HG02840 (cell line): ENCODE measurements around the gene ZNF844.
"Not testable (repeated sequence)": the region's sequence is repeated elsewhere in the genome, so short reads cannot be mapped to it uniquely, and the experiment has no call there.

Source experiments
- ATAC-seq: cut with Tn5 transposase; IDR thresholded peaks from one replicate; pipeline ENCODE4 v1.9.1; 2021; ENCODE audit warnings: mild to moderate bottlenecking, moderate library complexity, moderate number of reproducible peaks; ENCODE audit not compliant: unreplicated experiment, low FRiP score

Gene ZNF844

DNA sequence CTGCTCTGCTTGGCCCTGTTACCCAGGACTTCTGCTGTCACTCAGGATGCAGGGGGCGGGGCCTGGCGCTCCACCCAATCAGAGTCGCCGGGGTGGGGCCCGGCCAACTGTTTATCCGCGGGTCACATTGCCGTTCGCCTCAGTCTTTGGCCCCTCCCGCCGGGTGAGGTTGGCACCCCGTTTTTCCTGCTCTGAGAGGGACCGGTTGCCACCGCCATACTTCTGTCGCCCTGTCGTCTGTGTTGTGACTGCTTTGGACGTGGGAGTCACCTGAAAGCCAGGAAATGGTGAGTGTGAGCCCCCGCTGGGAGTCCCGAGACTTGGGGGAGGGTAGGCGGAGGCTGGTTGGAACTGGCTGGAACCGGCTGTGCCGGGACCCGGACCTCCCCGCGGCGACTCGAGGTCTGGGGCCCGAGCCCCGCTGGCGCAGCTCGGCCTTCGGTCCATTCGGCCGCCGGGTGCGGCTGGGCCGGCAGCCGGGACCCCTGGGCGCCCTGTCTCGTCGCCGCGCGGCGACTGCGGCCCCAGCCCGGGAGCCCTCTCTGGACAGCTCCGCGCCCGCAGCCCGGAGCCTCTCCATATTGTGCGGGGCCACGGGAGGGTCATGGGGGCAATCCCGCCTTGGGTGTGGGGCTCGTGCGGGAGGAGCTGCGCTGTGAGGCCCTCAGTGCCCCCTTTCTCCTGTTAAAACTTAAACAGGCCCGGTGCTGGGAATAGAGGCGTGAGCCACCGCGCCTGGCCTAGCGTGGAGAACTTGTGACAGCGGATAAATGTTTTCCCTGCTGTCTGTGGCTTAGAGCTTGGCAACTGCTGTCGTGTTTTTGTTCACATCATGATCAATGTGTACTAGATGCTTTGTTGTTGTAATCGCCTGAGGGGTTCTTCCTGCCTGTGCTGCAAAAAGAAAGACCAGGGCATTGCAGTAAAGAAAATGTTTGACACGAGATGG is at the start of gene ZNF844:
TSS of gene ZNF844 (plus strand) at position 142 of the 949 bp plus-strand sequence. CDS start at position 285, 143 bp downstream.
- ATAC-seq = peak; percentile 70

DNA sequence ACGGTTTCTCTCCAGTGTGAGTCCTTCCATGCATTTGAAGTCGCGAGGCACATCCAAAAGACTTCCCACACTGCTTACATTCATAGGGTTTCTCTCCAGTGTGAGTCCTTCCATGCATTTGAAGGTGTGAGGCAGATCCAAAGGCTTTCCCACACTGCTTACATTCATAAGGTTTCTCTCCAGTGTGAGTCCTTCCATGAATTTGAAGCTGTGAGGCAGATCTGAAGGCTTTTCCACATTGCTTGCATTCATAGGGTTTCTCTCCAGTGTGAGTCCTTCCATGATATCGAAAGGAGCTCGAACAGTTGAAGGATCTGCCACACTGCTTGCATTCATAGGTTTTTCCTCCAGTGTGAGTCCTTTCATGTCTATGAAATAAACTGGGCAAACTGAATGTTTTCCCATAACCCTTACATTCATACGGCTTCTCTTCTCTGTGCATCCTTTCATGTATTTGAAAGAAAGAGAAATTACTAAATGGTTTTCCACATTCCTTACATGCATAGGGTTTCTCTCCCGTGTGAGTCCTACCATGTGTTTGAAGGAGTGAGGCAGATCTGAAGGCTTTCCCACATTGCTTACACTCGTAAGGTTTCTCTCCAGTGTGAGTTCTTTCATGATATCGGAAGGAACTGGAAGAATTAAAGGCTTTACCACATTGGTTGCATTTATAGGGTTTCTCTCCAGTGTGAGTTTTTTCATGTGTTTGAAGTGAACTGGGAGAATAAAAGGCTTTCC is 49.3 kb upstream of the ZNF844 start:
- no peak for ATAC-seq

DNA sequence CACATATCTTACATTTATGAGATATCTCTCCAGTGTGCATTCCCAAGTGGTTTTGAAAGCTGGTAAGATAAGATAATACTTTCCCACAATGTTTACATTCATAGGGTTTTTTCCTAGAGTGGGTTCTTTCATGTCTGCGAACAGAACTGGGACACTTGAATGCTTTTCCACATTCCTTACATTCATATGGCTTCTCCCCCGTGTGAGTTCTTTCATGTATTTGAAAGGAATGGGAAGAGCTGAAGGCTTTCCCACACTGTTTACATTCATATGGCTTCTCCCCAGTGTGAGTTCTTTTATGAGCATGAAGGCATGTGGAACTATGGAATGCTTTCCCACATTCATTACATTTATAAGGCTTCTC is 48.8 kb upstream of the ZNF844 start:
- no peak for ATAC-seq

DNA sequence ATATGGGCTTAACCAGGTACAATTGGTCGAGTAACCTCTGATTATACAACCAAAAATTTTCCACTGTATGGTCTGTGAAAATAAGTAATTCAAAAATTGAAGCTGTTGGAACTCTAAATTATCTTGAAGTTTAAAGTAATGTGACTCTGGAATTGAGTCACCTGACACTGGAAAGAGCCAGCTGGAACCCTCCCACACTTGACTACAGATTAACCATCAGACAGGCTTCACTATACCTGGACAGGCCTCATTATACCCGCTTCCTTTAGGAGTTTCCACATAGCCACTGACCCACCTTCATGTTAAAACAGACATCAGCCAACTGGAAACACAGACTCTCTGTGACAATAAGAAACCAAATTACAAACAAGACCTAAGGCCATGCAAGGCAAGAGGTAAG is 30.3 kb upstream of the ZNF844 start:
- ATAC-seq = no peak

DNA sequence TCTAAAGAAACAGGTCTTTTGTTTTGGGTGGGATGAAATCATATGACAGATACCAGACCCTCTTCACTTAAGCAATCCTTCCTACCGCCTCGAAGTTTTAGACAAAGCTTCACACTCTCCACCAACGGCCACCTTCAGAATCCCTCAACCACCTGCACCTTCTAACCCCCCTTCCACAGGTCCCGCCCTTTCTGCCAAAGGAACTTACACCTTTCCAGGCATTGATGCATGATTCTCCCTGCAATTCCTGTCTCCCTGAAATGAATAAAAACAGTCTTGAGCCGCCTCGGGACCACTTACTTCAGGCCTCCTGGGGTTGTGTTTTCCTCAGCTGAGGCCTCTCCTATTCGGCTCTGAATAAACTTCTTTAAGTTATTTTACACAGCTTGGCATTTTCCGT is 29.9 kb upstream of the ZNF844 start:
- no peak for ATAC-seq

DNA sequence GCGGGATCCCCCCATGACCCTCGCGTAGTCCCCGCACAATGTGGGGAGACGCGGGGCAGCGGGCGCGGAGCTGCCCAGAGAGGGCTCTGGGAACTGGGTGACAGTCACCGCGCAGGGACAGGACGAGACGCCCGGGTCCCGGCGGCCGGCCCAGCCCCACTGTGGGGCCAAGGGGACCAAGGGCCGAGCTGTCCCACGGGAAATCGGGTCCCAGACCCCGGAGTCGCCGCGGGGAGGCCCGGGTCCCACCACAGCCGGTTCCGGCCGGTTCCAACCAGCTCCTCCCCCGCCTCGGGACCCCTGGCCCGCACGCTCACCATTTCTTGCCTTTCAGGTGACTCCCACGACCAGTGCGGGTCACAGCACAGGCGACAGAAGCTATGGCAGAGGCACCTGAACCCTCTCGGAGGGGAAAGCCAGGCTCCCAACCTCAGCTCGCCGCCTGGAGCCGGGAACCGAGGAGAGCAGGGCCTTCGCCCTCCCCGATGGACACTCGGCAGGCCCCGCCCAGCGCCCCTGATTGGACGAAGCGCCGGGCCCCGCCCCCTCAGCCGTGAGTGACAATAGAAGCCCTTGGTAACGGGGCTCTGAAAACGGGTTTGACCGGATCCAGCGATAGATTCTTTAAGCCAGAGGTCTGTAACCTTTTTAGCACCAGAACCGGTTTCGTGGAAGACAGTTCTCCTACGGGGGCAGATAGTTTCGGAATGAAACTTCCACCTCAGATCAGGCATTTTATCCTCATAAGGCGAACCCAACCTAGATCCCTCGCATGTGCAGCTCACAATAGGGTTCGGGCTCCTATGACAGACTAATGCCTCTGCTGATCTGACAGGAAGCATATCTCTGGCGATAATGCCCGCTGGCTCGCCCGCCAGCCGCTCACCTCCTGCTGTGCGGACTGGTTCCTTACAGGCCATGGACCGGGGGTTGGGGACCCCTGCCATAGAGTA is 29.0 kb upstream of the ZNF844 start, which contains the start of gene ZNF433:
TSS of gene ZNF433 (minus strand) at position 460 of the 953 bp plus-strand sequence. CDS start at position 320, 140 bp downstream.
- ATAC-seq = peak; percentile 81

DNA sequence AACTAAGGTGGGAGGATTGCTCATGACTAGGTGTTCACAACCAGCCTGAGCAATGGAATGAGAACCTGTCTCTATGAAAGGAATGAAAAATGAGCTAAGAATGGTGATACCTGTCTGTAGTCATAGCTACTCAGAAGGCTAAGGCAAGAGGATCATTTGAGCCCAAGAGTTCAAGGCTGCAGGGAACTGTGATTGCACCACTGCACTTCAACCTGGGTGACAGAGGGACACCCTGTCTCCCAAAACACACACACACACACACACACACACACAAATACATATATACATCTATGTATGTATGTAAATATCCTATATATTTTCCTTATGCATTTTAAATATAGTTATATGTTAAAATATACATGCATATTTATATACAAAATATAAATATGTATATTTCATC is 21.6 kb upstream of the ZNF844 start:
- no peak for ATAC-seq

DNA sequence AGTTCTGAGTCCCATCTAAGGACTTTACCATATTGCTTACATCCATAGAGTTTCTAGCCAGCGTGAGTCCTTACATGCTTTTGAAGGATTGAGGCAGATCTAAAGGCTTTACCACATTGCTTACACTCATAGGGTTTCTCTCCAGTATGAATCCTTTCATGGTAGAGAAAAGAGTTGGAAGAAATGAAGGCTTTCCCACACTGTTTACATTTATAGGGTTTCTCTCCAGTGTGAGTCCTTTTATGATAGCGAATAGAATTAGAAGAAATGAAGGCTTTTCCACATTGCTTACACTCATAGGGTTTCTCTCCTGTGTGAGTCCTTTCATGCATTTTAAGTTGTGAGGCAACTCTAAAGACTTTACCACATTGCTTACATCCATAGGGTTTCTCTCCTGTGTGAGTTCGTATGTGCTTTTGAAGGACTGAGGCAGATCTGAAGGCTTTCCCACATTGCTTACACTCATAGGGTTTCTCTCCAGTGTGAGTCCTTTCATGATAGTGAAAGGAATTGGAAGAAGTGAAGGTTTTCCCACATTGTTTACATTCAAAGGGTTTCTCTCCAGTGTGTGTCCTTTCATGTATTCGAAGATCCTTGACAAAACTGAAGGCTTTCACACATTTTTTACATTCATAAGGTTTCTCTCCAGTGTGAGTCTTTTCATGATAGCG is 20.6 kb upstream of the ZNF844 start:
- no peak for ATAC-seq

DNA sequence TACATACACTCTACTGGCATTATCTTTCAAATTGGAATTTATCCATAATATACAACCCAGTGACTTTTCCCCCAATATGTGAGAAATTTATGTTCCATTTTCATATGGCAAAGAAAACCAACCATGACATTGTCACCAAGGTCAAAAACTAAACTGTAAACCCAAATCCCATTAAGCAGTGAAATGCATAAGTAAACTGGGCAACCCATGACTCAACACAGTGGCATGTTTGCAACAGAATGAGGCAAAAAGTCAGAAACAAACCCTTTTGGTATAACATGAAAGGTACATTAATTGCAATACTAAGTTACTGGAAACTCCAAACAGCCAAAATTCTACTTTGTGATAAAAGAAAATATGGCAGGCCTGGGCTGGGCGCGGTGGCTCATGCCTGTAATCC is 16.7 kb upstream of the ZNF844 start:
- no peak for ATAC-seq

DNA sequence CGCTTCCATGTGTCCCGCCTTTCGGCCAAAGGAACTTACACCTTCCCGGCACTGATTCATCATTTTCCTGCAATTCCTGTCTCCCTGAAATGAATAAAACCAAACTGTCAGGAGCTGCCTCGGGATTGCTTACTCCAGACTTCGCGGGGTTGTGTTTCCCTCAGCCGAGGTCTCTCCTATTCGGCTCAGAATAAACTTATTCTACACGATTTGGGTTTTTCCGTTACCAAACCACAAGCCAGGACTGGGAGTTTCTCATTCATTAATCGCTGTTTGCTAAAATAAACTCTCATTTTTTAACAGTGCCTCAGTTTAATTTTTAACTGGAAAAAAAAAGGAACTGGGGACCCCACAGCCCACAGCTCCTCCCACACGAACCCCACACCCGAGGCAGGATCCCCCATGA is 12.4 kb upstream of the ZNF844 start:
- no peak for ATAC-seq

DNA sequence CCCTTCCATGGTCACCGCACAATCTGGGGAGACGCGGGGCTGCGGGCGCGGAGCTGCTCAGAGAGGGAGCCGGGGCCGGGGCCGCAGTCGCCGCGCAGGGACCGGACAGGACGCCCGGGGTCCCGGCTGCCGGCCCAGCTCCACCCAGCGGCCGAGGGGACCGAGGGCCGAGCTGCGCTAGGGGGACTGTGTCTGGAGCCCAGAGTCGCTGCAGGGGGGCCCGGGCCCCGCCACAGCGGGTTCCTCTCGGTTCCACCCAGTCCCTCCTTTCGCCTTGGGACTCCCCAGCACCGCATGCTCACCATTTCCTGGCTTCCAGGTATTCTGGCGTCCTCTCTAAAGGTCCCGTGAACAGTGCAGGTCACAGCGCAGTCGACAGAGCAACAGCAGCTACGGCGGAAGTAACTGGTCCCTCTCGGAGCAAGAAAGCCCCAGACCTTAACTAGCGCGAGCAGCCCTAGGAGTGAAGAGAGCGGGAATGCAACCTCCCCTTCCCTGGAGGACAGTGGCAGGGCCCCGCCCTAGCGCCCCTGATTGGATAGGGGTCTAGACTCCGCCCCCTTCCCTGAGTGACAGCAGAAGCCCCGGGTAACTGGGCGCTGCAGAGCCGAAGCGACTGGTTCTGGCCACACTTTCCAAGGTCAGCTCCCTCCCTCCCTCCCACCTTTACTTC is 11.9 kb upstream of the ZNF844 start, which contains the start of gene ZNF878:
TSS of gene ZNF878 (minus strand) at position 465 of the 673 bp plus-strand sequence. CDS start at position 305, 160 bp downstream.
- no peak for ATAC-seq

DNA sequence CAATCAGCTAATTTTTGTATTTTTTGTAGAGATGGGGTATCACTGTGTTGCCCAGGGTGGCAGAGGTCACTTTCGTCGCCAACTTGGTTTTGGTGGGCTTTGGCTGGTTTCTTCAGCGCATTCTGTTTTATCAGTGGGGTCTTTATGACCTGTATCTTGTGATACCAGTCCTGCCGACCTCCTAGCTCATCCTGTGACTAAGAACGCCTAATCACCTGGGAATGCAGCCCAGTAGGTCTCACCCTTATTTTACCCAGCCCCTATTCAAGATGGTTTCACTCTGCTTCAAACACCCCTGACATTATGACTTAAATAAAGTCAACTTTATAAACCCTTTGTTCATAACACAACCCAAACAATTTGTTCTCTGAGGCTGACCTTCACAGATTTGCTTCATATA is 8.7 kb upstream of the ZNF844 start:
- no peak for ATAC-seq

DNA sequence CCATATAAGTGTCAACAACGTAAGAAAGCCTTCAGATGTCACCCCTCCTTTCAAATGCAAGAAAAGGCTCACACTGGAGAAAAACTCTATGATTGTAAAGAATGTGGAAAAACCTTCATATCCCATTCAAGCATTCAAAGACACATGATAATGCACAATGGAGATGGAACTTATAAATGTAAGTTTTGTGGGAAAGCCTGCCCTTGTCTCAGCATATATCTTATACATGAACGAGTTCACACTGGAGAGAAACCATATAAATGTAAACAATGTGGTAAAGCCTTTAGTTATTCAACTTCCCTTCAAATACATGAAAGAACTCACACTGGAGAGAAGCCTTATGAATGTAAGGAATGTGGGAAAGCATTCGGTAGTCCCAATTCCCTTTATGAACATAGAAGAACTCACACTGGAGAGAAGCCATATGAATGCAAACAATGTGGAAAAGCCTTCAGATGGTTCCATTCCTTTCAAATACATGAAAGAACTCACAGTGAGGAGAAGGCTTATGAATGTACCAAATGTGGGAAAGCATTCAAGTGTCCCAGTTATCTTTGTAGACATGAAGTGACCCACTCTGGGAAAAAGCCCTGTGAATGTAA is 11.1 kb downstream of the ZNF844 start:
- ATAC-seq = no peak

DNA sequence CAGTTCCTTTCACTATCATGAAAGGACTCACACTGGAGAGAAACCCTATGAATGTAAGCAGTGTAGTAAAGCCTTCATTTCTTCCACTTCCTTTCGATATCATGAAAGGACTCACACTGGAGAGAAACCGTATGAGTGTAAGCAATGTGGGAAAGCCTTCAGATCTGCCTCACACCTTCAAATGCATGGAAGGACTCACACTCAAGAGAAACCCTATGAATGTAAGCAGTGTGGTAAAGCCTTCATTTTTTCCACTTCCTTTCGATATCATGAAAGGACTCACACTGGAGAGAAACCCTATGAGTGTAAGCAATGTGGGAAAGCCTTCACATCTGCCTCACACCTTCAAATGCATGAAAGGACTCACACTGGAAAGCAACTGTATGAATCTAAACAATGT is 11.8 kb downstream of the ZNF844 start:
- ATAC-seq = not testable (repeated sequence)

DNA sequence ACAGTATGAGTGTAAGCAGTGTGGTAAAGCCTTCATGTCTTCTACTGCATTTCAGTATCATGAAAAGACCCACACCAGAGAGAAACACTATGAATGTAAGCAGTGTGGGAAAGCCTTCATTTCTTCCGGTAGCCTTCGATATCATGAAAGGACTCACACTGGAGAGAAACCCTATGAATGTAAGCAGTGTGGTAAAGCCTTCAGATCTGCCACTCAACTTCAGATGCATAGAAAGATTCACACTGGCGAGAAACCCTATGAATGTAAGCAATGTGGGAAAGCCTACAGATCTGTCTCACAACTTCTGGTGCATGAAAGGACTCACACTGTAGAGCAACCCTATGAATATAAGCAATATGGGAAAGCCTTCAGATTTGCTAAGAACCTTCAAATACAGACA is 12.8 kb downstream of the ZNF844 start:
- no peak for ATAC-seq

DNA sequence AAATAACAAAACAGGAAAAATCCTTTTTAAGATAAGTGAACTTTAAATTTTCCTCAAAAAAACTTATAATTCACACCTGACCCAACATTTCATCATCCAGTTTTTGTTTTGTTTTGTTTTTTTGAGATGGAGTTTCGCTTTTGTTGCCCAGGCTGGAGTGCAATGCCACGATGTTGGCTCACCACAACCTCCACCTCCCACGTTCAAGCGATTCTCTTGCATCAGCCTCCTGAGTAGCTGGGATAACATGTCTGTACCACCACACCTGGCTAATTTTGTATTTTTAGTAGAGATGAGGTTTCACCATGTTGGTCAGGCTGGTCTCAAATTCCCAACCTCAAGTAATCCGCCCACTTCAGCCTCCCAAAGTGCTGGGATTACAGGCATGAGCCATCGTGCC is 18.8 kb downstream of the ZNF844 start:
- ATAC-seq = not testable (repeated sequence)

DNA sequence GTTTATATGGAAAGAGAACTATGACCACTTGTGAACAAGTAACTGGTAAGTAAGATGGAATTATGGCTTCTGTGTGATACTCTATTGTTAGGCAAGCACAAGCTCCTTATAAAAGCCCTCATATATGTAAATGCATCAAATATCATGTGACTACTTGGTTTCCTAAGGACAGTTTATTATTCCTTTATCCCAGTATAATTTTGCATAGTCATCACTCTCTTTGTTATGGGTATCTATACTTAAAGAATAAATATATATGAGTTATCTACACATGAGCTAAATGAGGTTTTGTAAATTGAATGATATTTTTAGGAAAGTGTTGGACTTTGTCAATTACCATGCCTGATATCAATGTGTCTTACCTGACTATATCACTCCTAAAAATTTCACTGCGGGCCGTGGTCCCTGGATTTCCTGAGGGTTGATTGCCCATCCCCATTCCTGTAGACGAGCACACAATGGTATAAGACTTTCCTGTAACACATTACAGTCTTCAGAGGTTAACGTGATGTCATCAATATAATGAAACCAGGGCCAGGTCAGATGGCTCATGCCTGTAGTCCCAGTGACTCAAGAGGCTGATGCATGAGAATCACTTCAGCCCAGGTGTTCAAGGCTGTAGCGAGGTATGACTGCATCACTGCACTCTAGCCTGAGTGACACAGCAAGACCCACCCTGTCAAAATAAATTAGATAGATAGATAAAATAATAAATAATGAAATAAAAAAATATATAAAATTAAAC is 20.7 kb downstream of the ZNF844 start:
- ATAC-seq = no peak

DNA sequence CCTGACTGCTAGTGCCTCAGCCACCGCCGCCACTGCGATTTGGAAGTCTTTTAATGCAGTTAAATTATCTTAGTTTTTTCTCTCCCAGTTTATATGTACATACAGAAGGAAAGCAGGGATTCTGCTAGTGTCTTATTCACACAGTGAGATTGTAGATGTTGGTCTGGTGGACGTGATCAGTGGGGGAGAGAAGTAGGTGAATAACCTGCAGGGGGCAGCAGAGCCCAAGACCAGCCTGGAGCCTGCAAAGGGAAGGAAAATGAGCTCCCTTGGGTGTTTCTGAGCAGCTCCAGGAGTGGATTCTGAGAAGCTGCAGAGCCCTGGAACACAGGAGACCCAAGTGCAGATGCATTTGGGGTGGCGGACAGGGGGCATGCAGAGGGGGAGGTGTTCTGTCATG is 26.3 kb downstream of the ZNF844 start:
- ATAC-seq = no peak
